Keratinocyte (primary cell): Measurements from ENCODE around the gene NCK2. TPM values are rescaled to one million over a fixed set of nuclear protein-coding genes. Genes with fewer than 3 reads are reported as not detected.
"Not testable (repeated sequence)": the region's sequence is repeated elsewhere in the genome, so short reads cannot be mapped to it uniquely, and the experiment has no call there.

ENCODE experiments used
- DNase-seq: peaks from one replicate; pipeline ENCODE4 v3.0.0-alpha.2; 2011; ENCODE audit warnings: low read depth, missing footprints, low spot score
- FAIRE-seq: peaks from 2 replicates; lab custom pipeline; 2011; peaks lifted over from hg19 to GRCh38; lab: Jason Lieb, UNC
- H2AFZ ChIP-seq: 2 replicates; pipeline ENCODE4 v1.6.0; 2012; ENCODE audit warnings: low read length, control low read depth, inconsistent platforms; ENCODE audit not compliant: control insufficient read depth
- H3K27ac ChIP-seq: 2 replicates; pipeline ENCODE4 v1.5.1; 2011; ENCODE audit warnings: low read length; ENCODE audit not compliant: control insufficient read depth, insufficient read depth
- H3K27me3 ChIP-seq: 3 replicates; pipeline ENCODE4 v1.6.0; 2011; ENCODE audit warnings: low read length; ENCODE audit not compliant: control insufficient read depth, insufficient read depth; ENCODE audit errors: extremely low read depth
- H3K36me3 ChIP-seq, 2 experiments: 2 replicates in 1 of 2; 3 replicates in 1 of 2; pipeline ENCODE4 v1.5.1; 2011; ENCODE audit warnings: low read length in 2 of 2, mild to moderate bottlenecking in 1 of 2; ENCODE audit not compliant: control insufficient read depth in 2 of 2, insufficient read depth in 2 of 2; ENCODE audit errors: extremely low read depth in 1 of 2
- H3K4me1 ChIP-seq: 3 replicates; pipeline ENCODE4 v1.5.1; 2011; ENCODE audit warnings: low read length; ENCODE audit not compliant: control insufficient read depth, insufficient read depth; ENCODE audit errors: extremely low read depth
- H3K4me2 ChIP-seq: 3 replicates; pipeline ENCODE4 v1.6.0; 2011; ENCODE audit warnings: low read depth, low read length; ENCODE audit not compliant: control insufficient read depth, insufficient read depth; ENCODE audit errors: extremely low read depth
- H3K4me3 ChIP-seq, 3 experiments: fragments of 200-600 bp in 1 of 3; sonication (generic) in 1 of 3; 2 replicates in 2 of 3; 3 replicates in 1 of 3; pipeline ENCODE4 v1.5.1; 2011 to 2016; ENCODE audit warnings: low read length in 3 of 3, mild to moderate bottlenecking in 3 of 3, control low read depth in 2 of 3, inconsistent platforms in 1 of 3, low read depth in 1 of 3, mixed read lengths in 1 of 3, mixed run types in 1 of 3, moderate library complexity in 1 of 3; ENCODE audit not compliant: control insufficient read depth in 2 of 3, insufficient read depth in 2 of 3; ENCODE audit errors: extremely low read depth in 1 of 3
- H3K79me2 ChIP-seq: 2 replicates; pipeline ENCODE4 v1.6.0; 2012; ENCODE audit warnings: low read length; ENCODE audit not compliant: control insufficient read depth, insufficient read depth
- H3K9ac ChIP-seq: 3 replicates; pipeline ENCODE4 v1.6.0; 2011; ENCODE audit warnings: low read length; ENCODE audit not compliant: control insufficient read depth, insufficient read depth; ENCODE audit errors: extremely low read depth
- H3K9me1 ChIP-seq: 3 replicates; pipeline ENCODE4 v1.6.0; 2011; ENCODE audit warnings: low read length; ENCODE audit not compliant: control insufficient read depth, insufficient read depth; ENCODE audit errors: extremely low read depth
- H3K9me3 ChIP-seq: 2 replicates; pipeline ENCODE4 v1.5.1; 2012; ENCODE audit warnings: low read depth, low read length; ENCODE audit not compliant: control insufficient read depth
- H4K20me1 ChIP-seq: 3 replicates; pipeline ENCODE4 v1.6.0; 2011; ENCODE audit warnings: low read length; ENCODE audit not compliant: control insufficient read depth, insufficient read depth; ENCODE audit errors: extremely low read depth
- CTCF ChIP-seq, 3 experiments: IDR thresholded peaks in 1 of 3; conservative IDR thresholded peaks in 1 of 3; optimal IDR thresholded peaks in 1 of 3; 2 replicates in 2 of 3; 3 replicates in 1 of 3; pipeline versions ENCODE3 to v1.5.1; 2011; ENCODE audit warnings: low read length in 3 of 3, mild to moderate bottlenecking in 3 of 3, moderate library complexity in 2 of 3, control low read depth in 1 of 3, inconsistent platforms in 1 of 3; ENCODE audit not compliant: insufficient read depth in 2 of 3; ENCODE audit errors: extremely low read depth in 1 of 3
- EZH2 ChIP-seq: IDR thresholded peaks from one replicate; pipeline ENCODE4 v1.6.1; 2012; ENCODE audit warnings: inconsistent platforms, mild to moderate bottlenecking, low read length, moderate library complexity
- dilution Hi-C: fragments of 300-500 bp; cut with MboI; formaldehyde crosslinking; loops from one replicate; pipeline ENCODE4 v1.7.0; 2020; ENCODE audit warnings: low sequenced_read_pairs; ENCODE audit not compliant: extremely low pct_ligation_motif_present
- polyA plus RNA-seq, 5 experiments: library from polyadenylated mRNA; depleted of rRNA in 3 of 5; stranded (reverse) in 3 of 5; stranded (forward) in 1 of 5; unstranded in 1 of 5; fragments of >200 nt; gene quantifications; 1 replicate in 1 of 5; 2 replicates in 3 of 5; 3 replicates in 1 of 5; pipeline versions ENCODE4 v1.2.1 to v1.2.3, GENCODE V29; 2011 to 2012; ENCODE audit warnings: missing spikeins in 2 of 5, low read depth in 1 of 5, low replicate concordance in 1 of 5

Gene NCK2
- polyA plus RNA-seq, 1 donor (not counting 4 experiments of a cell fraction or from before 2014, with no cell fraction given) = 31.4 TPM

GRCh38 chr2:105756435-105756834 lies 11.7 kb downstream of the NCK2 start:
- no peak for FAIRE-seq
- Histone ChIP-seq H3K79me2 (peaks cover 99% of the 10 kb centered on the region), H3K9ac (no peak overlapping the region), H3K4me1 (peaks cover 17% of the 10 kb centered on the region), H4K20me1 (peaks cover 19% of the 10 kb centered on the region), H3K27me3 (no peaks in the 10 kb centered on the region), H3K36me3 (peaks cover 0 to 4% of the 10 kb centered on the region in 2 experiments), H3K4me3 (no peak overlapping the region), H3K9me1 (peaks cover 2% of the 10 kb centered on the region), H3K9me3 (no peaks in the 10 kb centered on the region), H2AFZ (no peak overlapping the region), H3K27ac (no peak overlapping the region), H3K4me2 (no peak overlapping the region)
- TF ChIP-seq CTCF (optimal IDR thresholded peaks at IDR 0.05 in 1 of 3, IDR thresholded peaks at IDR 0.05 in 1 of 3, conservative IDR thresholded peaks at IDR 0.05 in 1 of 3; ENCODE audit: extremely low read depth in 1 of 3, insufficient read depth in 2 of 3, low read length in 3 of 3) = no peak
- TF ChIP-seq EZH2 = no peak
- dilution Hi-C loops = loop anchor here (25.0 kb wide), 1 partner anchor 194 kb away; no protein-coding TSS in a partner anchor
- no peak for DNase-seq

- not testable (repeated sequence) for H3K4me3 ChIP-seq, H3K9ac ChIP-seq, H3K9me3 ChIP-seq, H3K36me3 ChIP-seq, DNase-seq, H3K9me1 ChIP-seq, H3K27ac ChIP-seq, FAIRE-seq, H3K4me2 ChIP-seq, H2AFZ ChIP-seq, H3K27me3 ChIP-seq
- dilution Hi-C loops = loop anchor here (25.0 kb wide), 1 partner anchor 195 kb away; no protein-coding TSS in a partner anchor
- Histone ChIP-seq H3K4me1 (peaks cover 17% of the 10 kb centered on the region), H4K20me1 (peaks cover 19% of the 10 kb centered on the region), H3K79me2 (peaks cover 100% of the 10 kb centered on the region)
Observed at GRCh38 chr2:105756865-105757264, 12.2 kb downstream of the NCK2 start.

GRCh38 chr2:105757433-105757832 lies 12.7 kb downstream of the NCK2 start:
- H3K4me2 ChIP-seq = no peak overlapping the region
- no peak for DNase-seq
- no peak overlapping the region for H3K9ac ChIP-seq
- H3K79me2 ChIP-seq = peaks cover 100% of the 10 kb centered on the region
- dilution Hi-C loops = loop anchor here (25.0 kb wide), 1 partner anchor 195 kb away; no protein-coding TSS in a partner anchor
- no peak for FAIRE-seq
- H3K9me1 ChIP-seq = peaks cover 2% of the 10 kb centered on the region
- no peak overlapping the region for H3K4me3 ChIP-seq
- no peaks in the 10 kb centered on the region for H3K9me3 ChIP-seq
- H3K4me1 ChIP-seq = peaks cover 17% of the 10 kb centered on the region
- TF ChIP-seq CTCF (optimal IDR thresholded peaks at IDR 0.05 in 1 of 3, IDR thresholded peaks at IDR 0.05 in 1 of 3, conservative IDR thresholded peaks at IDR 0.05 in 1 of 3; ENCODE audit: extremely low read depth in 1 of 3, insufficient read depth in 2 of 3, low read length in 3 of 3) (no peak), EZH2 (no peak)
- no peak overlapping the region for H2AFZ ChIP-seq
- H3K27ac ChIP-seq = no peak overlapping the region
- H3K36me3 ChIP-seq = peaks cover 0 to 6% of the 10 kb centered on the region in 2 experiments
- H3K27me3 ChIP-seq = no peaks in the 10 kb centered on the region
- peaks cover 19% of the 10 kb centered on the region for H4K20me1 ChIP-seq
